ENCODE measurements around the gene MALT1.

Gene MALT1

GRCh38 chr18:58668897-58669296 lies 2.4 kb upstream of the MALT1 start:
- H3K27ac ChIP-seq (ENCODE audit: low read depth, low read length, severe bottlenecking), result no peak overlapping the region
- peaks cover 5% of the 10 kb centered on the region for H3K36me3 ChIP-seq (ENCODE audit: control insufficient read depth, insufficient read depth, low read length)
- H3K4me3 ChIP-seq (ENCODE audit: extremely low read depth, insufficient read depth, low read length, poor library complexity, severe bottlenecking), result no peak overlapping the region
- no peaks in the 10 kb centered on the region for H3K9me3 ChIP-seq (ENCODE audit: control insufficient read depth, low read length)
- H3K4me1 ChIP-seq (ENCODE audit: control insufficient read depth, insufficient read depth, low read length, poor library complexity, severe bottlenecking), result peaks cover 11% of the 10 kb centered on the region
- WGBS, 2 experiments (ENCODE audit: insufficient coverage in 2 of 2), result 100% methylated on average over 2 of the region's 3 CpGs; no CpG with 5 or more reads in 1 of the 2 experiments

DNA sequence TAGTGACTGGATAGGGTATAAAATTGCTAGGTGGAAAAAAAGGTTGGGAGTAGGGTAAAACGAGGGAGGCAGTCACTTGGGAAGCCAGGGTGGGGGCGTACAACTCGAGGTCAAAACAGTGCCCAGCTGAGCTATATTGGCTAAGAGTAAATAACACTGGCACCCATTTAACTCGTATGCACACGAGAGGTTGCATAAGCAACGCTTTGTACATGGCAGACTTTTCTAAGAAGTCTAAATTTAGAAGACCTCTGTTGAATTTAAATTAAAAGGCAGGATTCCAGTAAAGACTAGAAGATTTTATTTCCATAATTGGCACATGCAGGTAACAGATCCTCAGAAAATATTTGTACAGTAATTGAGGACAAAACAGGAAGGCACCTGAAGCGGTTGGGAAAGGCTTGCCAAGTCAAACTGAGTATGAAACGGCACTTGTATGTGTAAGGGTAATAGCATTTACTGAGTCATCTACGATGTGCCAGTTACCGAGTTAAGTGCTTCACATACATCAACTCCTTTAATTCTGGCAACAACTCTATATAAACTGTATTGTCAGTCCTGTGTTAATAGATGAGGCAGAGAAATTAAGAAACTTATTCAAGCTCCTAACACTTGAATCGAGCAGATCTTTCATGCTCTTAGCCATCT lies 1.4 kb upstream of the MALT1 start:
- WGBS, 2 experiments (ENCODE audit: insufficient coverage in 2 of 2), result 88 to 89% methylated on average over 7 of the region's 11 CpGs
- no peaks in the 10 kb centered on the region for H3K9me3 ChIP-seq (ENCODE audit: control insufficient read depth, low read length)
- peak overlapping the region; percentile 78 for H3K4me3 ChIP-seq (ENCODE audit: extremely low read depth, insufficient read depth, low read length, poor library complexity, severe bottlenecking)
- peak overlapping the region; percentile 90 for H3K27ac ChIP-seq (ENCODE audit: low read depth, low read length, severe bottlenecking)
- peaks cover 20% of the 10 kb centered on the region for H3K4me1 ChIP-seq (ENCODE audit: control insufficient read depth, insufficient read depth, low read length, poor library complexity, severe bottlenecking)
- peaks cover 9% of the 10 kb centered on the region for H3K36me3 ChIP-seq (ENCODE audit: control insufficient read depth, insufficient read depth, low read length)

- Histone ChIP-seq H3K36me3 (ENCODE audit: control insufficient read depth, insufficient read depth, low read length) (peaks cover 9% of the 10 kb centered on the region), H3K4me3 (ENCODE audit: extremely low read depth, insufficient read depth, low read length, poor library complexity, severe bottlenecking) (peak overlapping the region; percentile 78), H3K27ac (ENCODE audit: low read depth, low read length, severe bottlenecking) (peak overlapping the region; percentile 90), H3K4me1 (ENCODE audit: control insufficient read depth, insufficient read depth, low read length, poor library complexity, severe bottlenecking) (peaks cover 20% of the 10 kb centered on the region), H3K9me3 (ENCODE audit: control insufficient read depth, low read length) (no peaks in the 10 kb centered on the region)
- WGBS, 2 experiments (ENCODE audit: insufficient coverage in 2 of 2), result 30 to 32% methylated on average over 24 to 26 of the region's 27 CpGs
These were observed 708 bp upstream of the MALT1 start for GRCh38 chr18:58670404-58671110.

- 0 to 1% methylated on average over 28 to 31 of the region's 64 CpGs for WGBS, 2 experiments (ENCODE audit: insufficient coverage in 2 of 2)
- H3K4me1 ChIP-seq (ENCODE audit: control insufficient read depth, insufficient read depth, low read length, poor library complexity, severe bottlenecking), result peaks cover 20% of the 10 kb centered on the region
- H3K4me3 ChIP-seq (ENCODE audit: extremely low read depth, insufficient read depth, low read length, poor library complexity, severe bottlenecking), result peak overlapping the region; percentile 78
- H3K9me3 ChIP-seq (ENCODE audit: control insufficient read depth, low read length), result no peaks in the 10 kb centered on the region
- peaks cover 20% of the 10 kb centered on the region for H3K36me3 ChIP-seq (ENCODE audit: control insufficient read depth, insufficient read depth, low read length)
- H3K27ac ChIP-seq (ENCODE audit: low read depth, low read length, severe bottlenecking), result peak overlapping the region; percentile 90
These were observed 633 bp downstream of the MALT1 start for GRCh38 chr18:58671632-58672564.

DNA sequence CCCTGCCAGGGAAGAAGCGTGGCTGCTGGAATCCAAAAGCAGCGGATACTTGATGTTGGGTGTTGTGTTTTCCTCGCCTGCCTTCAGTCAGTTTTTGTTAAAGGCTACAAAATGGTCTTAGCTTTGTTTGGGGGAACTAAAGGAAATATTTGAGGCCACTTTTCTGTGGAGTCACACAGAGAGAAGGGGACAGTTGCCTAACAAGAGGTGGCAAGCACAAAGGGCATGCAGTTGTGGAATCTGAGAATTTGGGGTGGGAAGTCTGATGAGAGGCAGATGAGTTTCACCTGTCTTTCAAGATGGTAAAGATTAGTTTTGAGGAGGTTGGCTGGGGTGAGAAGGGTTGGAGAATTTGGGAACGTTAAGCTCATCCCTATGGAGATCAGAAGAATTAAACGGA lies 2.9 kb downstream of the MALT1 start:
- Histone ChIP-seq H3K4me1 (ENCODE audit: control insufficient read depth, insufficient read depth, low read length, poor library complexity, severe bottlenecking) (peaks cover 20% of the 10 kb centered on the region), H3K4me3 (ENCODE audit: extremely low read depth, insufficient read depth, low read length, poor library complexity, severe bottlenecking) (peak overlapping the region; percentile 29), H3K9me3 (ENCODE audit: control insufficient read depth, low read length) (no peaks in the 10 kb centered on the region), H3K27ac (ENCODE audit: low read depth, low read length, severe bottlenecking) (no peak overlapping the region), H3K36me3 (ENCODE audit: control insufficient read depth, insufficient read depth, low read length) (peaks cover 31% of the 10 kb centered on the region)
- 97% methylated on average over 5 of the region's 5 CpGs for WGBS, 2 experiments (ENCODE audit: insufficient coverage in 2 of 2)

DNA sequence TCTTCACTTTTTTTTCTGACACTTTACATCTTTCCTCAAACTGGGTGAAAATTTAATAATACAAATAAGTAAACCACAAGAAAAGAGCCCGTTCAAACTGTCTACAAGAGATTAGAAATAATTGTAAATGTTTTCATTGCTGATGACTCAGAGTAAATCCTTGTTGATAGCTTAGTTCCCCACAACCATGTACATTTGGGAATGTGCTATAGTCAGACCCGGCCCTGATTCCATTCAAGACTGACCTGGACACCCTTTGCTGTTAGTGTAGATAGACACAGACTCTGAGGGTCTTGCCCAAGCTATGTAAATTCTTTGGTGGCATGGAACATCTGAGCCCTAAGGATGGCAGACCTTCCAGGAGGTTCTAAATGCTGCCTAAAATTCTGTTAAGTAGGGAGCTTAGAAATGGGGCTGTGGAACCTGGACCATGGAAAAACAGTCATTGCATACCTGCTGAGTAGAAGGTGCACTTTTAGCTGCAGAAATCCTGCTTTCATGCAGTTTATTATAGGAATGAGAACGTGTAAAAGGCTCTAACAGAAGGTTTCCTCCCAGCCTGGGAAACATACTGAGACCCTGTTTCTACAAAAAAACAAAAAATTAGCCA lies 3.7 kb downstream of the MALT1 start:
- peaks cover 39% of the 10 kb centered on the region for H3K36me3 ChIP-seq (ENCODE audit: control insufficient read depth, insufficient read depth, low read length)

DNA sequence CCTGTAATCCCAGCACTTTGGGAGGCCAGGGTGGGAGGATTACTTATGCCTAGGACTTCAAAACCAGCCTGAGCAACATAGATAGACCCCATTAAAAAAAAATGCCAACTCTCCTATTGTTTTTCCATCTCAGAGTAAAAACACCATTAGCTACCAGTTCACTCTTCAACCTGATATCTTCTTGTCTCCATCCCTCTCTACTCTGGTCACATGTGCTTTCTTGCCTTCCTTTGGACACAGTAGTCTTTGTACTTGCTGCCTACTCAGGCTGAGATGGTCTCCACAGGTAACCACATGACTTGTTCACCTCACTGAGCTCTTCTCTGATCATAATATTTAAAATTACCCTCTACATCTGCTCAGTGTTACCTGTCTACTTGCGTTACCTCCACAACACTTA lies 5.0 kb downstream of the MALT1 start:
- H3K9me3 ChIP-seq (ENCODE audit: control insufficient read depth, low read length), result no peaks in the 10 kb centered on the region
- H3K4me3 ChIP-seq (ENCODE audit: extremely low read depth, insufficient read depth, low read length, poor library complexity, severe bottlenecking), result no peak overlapping the region
- H3K36me3 ChIP-seq (ENCODE audit: control insufficient read depth, insufficient read depth, low read length), result peaks cover 46% of the 10 kb centered on the region
- H3K4me1 ChIP-seq (ENCODE audit: control insufficient read depth, insufficient read depth, low read length, poor library complexity, severe bottlenecking), result peaks cover 15% of the 10 kb centered on the region
- no CpG with 5 or more reads among the region's 1 CpG for WGBS, 2 experiments (ENCODE audit: insufficient coverage in 2 of 2)
- no peak overlapping the region for H3K27ac ChIP-seq (ENCODE audit: low read depth, low read length, severe bottlenecking)

More for the DNA sequence above, 3.7 kb downstream of the MALT1 start:
- peaks cover 15% of the 10 kb centered on the region for H3K4me1 ChIP-seq (ENCODE audit: control insufficient read depth, insufficient read depth, low read length, poor library complexity, severe bottlenecking)
- no peak overlapping the region for H3K27ac ChIP-seq (ENCODE audit: low read depth, low read length, severe bottlenecking)
- H3K4me3 ChIP-seq (ENCODE audit: extremely low read depth, insufficient read depth, low read length, poor library complexity, severe bottlenecking), result no peak overlapping the region
- H3K9me3 ChIP-seq (ENCODE audit: control insufficient read depth, low read length), result no peaks in the 10 kb centered on the region
- 93 to 100% methylated on average over 1 to 2 of the region's 3 CpGs for WGBS, 2 experiments (ENCODE audit: insufficient coverage in 2 of 2)

GRCh38 chr18:58682429-58683069 lies 11.3 kb downstream of the MALT1 start:
- no peak overlapping the region for H3K4me3 ChIP-seq (ENCODE audit: extremely low read depth, insufficient read depth, low read length, poor library complexity, severe bottlenecking)
- WGBS, 2 experiments (ENCODE audit: insufficient coverage in 2 of 2), result 92 to 96% methylated on average over 5 of the region's 5 CpGs
- peaks cover 82% of the 10 kb centered on the region for H3K36me3 ChIP-seq (ENCODE audit: control insufficient read depth, insufficient read depth, low read length)
- no peaks in the 10 kb centered on the region for H3K9me3 ChIP-seq (ENCODE audit: control insufficient read depth, low read length)
- no peak overlapping the region for H3K27ac ChIP-seq (ENCODE audit: low read depth, low read length, severe bottlenecking)
- peaks cover 11% of the 10 kb centered on the region for H3K4me1 ChIP-seq (ENCODE audit: control insufficient read depth, insufficient read depth, low read length, poor library complexity, severe bottlenecking)

- Histone ChIP-seq H3K36me3 (ENCODE audit: control insufficient read depth, insufficient read depth, low read length) (peaks cover 91% of the 10 kb centered on the region), H3K9me3 (ENCODE audit: control insufficient read depth, low read length) (no peaks in the 10 kb centered on the region)
- WGBS, 2 experiments (ENCODE audit: insufficient coverage in 2 of 2), result 100% methylated on average over 1 to 2 of the region's 6 CpGs
These were observed 16.6 kb downstream of the MALT1 start for GRCh38 chr18:58687871-58688308.

GRCh38 chr18:58690259-58690658 lies 19.0 kb downstream of the MALT1 start:
- 95 to 96% methylated on average over 12 of the region's 12 CpGs for WGBS, 2 experiments (ENCODE audit: insufficient coverage in 2 of 2)
- Histone ChIP-seq H3K27ac (ENCODE audit: low read depth, low read length, severe bottlenecking) (no peak overlapping the region), H3K4me1 (ENCODE audit: control insufficient read depth, insufficient read depth, low read length, poor library complexity, severe bottlenecking) (no peaks in the 10 kb centered on the region), H3K36me3 (ENCODE audit: control insufficient read depth, insufficient read depth, low read length) (peaks cover 74% of the 10 kb centered on the region), H3K9me3 (ENCODE audit: control insufficient read depth, low read length) (no peaks in the 10 kb centered on the region), H3K4me3 (ENCODE audit: extremely low read depth, insufficient read depth, low read length, poor library complexity, severe bottlenecking) (no peak overlapping the region)

More at GRCh38 chr18:58687871-58688308, 16.6 kb downstream of the MALT1 start:
- peaks cover under 1% of the 10 kb centered on the region for H3K4me1 ChIP-seq (ENCODE audit: control insufficient read depth, insufficient read depth, low read length, poor library complexity, severe bottlenecking)
- H3K4me3 ChIP-seq (ENCODE audit: extremely low read depth, insufficient read depth, low read length, poor library complexity, severe bottlenecking), result no peak overlapping the region
- no peak overlapping the region for H3K27ac ChIP-seq (ENCODE audit: low read depth, low read length, severe bottlenecking)

Data from mesodermal cell (in vitro differentiated cells).